NCI-H146 (cell line): ENCODE measurements around the gene CD69.
"Not testable (repeated sequence)": the region's sequence is repeated elsewhere in the genome, so short reads cannot be mapped to it uniquely, and the experiment has no call there.

ENCODE experiments used
- DNase-seq: peaks from one replicate; lab custom pipeline; 2025; lab: John Stamatoyannopoulos, UW

Gene CD69

DNA sequence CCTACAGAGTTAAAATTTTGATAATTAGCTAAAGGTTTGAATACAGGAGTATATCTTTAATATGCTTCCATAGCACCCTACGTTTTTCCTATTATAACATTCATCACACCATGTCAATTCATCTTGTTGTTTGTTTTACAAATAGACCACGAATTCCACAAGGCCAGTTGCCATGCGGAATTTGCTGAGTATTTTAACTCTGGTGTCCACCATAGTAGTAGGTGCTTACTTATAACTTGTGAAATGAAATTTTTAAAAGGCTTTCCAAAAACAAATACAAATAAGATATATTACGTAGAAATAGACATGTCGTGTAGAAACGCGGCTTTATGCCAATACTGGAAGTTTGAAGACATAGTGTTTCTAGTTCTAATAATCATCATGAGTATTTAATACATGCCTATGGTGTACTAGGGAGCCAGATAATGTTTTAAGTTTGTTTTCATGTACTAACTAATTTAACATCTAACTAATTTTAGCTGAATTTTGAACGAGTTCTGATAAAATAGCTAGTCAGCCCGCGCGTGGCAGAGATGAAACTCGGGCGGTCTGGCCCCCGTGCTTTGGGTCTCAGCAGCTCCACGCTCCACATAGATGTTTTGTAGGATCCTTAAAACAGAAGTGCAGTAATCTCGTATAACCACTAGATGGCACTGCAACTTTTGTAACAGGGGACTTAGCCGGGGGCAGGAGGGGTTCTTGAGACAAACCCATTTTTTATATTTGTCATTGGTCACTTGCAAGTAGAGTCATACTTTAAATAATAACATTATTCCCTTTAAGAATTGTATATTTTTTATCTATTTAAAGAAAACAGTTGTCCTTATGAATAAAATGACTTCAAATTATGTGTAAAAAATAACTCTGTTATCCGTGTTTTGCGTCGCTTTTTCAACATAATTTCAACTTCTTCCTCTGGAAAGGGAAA is 10.2 kb downstream of the CD69 start:
- peak; percentile 76 for DNase-seq

DNA sequence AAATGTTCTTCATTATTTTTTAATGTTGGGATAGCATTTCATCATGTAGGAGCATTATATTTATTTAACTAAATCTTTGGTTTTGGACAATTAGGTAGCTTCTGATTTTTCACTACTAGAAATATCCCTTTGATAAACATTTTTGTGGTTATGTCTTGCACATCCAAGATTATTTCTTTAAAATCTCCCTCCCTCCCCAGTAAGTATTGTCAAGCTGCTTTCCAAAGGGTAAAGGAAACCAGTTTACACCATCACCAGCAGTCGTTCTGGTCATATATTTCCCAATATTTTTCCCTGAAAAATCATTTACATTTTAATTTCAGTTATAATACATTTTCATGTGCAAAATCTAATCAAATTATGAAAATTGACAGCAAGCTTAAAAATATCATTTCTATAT is 11.1 kb downstream of the CD69 start:
- DNase-seq: no peak

DNA sequence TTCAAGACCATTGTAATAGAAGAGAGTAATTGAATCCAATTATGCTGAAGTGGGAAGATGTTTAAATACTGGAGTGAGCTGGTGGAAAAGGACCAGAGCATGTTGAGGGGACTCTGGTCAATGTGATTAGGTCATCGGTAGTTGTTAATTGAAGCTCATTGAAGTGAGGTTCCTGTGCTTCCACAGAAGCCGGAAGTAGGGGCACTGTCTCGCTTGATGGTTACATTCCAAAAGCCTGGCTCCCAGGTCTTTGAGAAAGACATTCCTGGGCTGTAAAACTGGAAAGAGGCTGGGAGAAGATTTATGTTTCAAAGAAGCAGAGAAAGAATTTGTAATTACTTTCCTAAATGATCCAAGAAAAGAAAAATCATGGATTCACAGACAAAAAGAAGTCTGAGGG is 15.5 kb downstream of the CD69 start:
- DNase-seq: no peak

DNA sequence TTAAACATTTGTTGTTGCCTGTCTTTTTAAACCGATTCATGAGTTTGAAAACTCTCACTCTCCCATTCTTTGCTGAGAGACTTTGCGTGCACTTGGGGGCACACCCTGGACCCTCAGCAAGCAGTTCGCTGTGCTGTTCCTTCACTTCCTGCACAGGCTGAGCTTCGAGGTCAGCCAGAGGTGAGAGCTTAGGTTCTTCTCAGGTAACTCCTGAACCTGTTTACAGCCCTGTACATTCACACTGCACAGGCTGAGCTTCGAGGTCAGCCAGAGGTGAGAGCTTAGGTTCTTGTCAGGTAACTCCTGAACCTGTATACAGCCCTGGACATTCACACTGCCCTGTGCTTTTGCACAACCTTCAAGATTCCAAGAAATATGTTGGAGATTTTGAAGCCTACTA is 18.0 kb downstream of the CD69 start:
- DNase-seq: no peak

DNA sequence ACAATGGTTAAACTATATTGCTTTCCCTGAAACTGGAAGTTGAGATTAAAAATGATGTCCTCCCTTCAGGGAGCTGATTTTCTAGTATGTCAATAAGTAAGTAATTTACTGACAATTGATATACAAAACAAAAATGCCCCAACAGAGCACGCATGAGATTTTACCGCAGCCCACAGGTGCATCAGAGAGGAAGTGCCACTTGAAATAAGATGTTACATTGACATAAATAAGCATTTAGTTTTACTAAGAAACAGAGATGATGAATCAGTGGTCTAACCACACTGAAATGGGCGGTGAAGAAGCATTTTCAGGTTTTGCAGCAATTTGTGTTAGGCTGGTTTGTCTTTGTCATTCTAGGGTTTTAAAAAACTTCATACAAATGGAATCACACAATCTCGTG is 19.0 kb downstream of the CD69 start:
- no peak for DNase-seq

DNA sequence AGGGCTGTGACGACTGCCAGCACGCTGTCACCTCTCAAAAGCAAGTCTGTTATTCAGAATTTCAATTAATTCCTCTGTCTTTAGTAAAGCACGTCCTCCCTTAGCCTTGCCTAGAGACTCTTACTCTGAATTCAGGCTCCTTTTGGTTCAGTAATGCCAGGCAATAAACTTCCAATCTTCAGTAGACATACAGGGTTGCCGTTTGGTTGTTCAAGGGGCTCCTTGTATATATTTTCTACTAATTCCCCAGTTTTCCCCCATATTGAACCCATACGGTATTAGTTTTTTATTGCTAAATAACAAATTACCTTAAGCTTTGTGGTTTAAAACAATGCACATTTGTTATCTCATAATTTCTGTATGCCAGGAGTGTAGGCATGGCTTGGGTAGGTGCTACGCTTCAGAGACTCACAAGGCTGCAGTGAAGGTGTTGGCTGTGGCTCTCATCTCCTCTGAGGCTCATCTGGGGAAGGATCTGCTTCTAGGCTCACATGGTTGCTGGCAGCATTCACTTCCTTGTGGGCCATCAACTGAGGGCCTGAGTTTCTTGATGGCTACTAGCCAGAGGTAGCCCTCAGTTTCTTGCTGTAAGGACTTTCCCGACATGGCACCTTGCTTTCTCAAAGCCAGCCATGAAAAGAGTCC is 20.5 kb downstream of the CD69 start:
- DNase-seq: no peak

DNA sequence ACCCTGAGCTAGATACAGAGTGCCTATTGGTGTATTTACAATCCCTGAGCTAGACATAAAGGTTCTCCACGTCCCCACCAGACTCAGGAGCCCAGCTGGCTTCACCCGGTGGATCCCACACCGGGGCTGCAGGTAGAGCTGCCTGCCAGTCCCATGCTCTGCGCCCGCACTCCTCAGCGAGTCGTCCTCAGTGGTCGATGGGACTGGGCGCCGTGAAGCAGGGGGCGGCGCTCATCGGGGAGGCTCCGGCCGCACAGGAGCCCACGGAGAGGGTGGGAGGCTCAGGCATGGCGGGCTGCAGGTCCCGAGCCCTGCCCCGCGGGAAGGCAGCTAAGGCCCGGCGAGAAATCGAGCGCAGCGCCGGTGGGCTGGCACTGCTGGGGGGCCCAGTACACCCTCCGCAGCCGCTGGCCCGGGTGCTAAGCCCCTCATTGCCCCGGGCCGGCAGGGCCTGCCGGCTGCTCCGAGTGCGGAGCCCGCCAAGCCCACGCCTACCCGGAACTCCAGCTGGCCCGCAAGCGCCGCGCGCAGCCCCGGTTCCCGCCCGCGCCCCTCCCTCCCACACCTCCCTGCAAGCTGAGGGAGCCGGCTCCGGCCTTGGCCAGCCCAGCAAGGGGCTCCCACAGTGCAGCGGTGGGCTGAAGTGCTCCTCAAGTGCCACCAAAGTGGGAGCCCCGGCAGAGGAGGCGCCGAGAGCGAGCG is 21.1 kb downstream of the CD69 start:
- not testable (repeated sequence) for DNase-seq

DNA sequence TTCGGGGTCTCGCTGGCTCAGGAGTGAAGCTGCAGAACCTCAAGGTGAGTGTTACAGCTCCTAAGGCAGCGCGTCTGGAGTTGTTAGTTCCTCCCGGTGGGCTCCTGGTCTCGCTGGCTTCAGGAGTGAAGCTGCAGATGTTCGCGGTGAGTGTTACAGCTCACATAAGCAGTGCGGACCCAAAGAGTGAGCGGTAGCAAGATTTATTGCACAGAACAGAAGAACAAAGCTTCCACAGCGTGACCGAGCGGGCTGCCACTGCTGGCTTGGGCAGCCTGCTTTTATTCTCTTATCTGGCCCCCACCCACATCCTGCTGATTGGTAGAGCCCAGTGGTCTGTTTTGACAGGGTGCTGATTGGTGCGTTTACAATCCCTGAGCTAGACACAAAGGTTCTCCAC is 21.8 kb downstream of the CD69 start:
- peak; percentile 4 for DNase-seq

DNA sequence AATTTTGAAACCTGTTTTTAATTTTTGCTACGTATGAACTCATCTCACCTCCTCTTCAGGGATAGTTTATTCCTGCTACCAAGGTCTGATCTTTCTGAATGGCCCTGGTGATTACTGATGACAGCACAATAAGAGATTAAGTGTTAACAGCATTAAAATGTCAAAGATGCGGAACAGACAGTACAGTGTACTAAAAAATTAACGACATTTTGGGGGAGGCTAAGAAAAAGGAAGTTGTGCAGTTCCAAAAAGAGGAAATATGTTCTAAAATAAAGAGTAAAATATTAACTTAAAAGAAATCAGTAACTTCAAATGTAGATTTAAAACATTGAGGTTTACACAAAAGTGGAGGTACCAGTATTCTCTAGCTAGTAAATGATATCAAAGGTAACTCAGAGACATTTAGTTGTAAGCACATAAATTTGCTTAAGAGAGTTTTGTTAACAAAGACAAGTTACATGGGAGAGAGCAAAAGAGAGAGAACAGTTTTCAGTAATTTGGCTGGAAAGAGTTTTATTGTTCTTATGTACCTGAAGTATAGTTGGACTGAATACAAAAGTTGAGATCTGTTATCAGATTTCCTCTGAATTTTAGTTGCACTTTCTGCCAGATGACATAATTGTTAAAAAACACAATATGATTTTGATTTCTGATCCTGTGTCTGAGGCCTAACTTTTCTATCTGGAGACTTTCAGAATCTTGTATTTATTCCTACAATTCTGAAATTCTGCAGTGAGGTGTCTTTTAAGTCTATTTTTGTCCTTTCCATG is 23.6 kb downstream of the CD69 start:
- no peak for DNase-seq

DNA sequence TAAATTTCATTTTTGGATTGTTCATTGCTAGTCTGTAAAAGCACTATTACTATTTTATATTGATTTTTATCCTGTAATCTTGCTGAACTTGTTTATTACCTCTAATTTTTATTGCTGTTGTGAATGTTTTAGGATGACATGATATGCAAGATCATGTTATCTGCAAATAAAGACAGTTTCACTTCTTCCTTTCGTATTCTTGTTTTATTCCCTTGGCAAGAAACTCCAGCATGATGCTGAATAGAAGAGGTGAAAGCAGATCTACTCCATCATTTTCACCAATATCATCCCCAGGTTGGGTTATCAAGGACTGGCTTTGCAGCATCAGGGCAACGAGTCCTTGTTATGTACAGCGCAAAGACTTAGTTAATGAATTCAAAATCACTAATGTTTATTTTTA is 25.1 kb downstream of the CD69 start:
- no peak for DNase-seq

DNA sequence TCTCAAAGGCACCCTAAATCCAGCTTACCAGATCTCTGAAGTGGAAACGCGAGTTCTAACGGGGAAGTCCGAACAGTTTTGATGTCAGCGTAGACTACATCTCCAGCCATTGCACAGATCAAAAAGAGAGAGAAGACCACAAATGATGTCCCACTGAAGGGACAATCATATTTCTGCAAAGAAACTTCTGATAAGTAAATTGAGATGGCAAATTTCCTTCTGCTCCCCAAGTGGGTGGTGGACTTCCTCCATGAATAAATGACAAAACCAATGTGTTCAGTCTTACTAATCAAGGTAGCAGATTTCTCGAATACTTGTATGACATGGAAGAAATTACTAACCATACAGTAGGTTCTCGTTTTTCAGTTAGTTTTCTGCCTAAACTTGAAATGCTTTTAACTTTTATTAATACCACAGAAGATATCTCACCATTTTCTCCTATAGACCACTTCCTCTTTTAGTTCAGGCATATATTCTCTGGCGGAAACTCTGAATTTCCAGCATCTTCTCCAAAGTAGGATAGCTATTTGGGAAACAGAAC is 27.7 kb downstream of the CD69 start, which contains the start of gene CLECL1:
TSS of gene CLECL1 (minus strand) at position 177 of the 541 bp plus-strand sequence.
- no peak for DNase-seq

DNA sequence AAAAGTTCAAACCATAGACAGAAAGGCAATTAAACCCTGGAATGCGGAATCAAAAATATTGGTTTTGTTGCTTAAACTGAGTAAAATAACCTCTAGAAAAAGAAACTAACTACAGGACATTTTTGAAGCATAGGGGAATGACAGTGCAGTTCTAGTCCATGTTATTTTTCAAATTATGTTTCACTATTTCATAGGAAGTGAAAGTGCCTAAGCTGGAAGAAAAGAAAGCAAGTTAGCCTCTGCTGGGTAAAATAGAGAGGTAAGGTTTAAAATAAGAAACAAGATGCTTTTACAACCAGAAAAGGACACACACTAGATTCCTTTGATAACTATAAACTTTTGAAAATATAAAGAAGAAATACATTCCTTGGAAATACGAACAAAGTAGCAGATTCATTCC is 28.9 kb downstream of the CD69 start:
- DNase-seq: no peak

DNA sequence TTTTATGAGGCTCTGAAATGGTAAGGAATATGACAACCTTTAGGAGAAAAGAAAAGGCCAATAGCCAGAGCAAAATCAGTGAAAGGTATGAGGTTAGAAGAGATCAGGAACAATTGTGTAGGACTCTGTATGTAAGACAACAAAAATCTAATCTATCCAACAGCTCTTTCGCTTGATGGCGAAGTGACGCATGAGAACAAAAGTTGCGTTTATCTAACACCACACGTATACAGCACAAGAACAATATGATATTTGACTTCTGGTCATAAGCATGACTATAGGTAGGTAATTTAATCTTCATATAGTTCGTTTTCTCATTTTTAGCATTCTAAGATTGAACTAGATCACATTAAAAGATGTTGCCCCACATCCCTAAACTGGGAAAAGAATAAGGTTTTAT is 29.3 kb downstream of the CD69 start:
- DNase-seq: no peak

DNA sequence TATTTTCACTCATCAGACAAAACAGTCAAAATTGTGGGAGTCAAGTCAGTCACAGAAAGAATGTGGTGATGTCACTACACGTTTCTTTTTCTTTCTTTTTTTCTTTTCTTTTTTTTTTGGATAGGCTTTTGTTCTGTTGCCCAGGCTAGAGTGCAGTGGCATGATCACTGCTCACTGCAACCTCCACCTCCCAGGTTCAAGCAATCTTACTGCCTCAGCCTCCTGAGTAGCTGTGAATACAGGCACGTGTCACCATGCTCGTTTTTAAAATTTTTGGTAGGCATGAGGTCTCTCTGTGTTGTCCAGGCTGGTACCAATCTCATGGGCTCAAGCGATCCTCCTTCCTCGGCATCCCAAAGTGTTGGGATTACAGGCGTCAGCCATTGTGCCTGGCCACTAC is 30.1 kb downstream of the CD69 start:
- DNase-seq: no peak

DNA sequence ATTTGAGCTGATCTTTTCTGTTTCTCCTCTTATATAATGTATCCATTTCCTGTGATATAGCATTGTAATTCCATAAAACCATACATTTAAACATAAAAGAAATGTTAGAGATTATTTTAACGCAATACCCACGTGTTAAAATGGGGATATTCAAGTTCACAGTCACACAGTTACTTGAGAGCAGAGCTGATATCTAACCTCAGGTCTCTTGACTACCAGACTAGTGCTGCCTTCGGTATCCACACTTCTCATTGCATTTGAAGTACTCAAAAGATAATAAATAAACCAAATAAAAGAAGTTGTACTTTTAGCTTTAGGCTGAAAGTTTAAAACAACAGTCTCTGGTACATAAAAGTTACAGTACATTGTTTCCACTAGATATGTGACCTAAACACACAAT is 30.7 kb downstream of the CD69 start:
- no peak for DNase-seq

DNA sequence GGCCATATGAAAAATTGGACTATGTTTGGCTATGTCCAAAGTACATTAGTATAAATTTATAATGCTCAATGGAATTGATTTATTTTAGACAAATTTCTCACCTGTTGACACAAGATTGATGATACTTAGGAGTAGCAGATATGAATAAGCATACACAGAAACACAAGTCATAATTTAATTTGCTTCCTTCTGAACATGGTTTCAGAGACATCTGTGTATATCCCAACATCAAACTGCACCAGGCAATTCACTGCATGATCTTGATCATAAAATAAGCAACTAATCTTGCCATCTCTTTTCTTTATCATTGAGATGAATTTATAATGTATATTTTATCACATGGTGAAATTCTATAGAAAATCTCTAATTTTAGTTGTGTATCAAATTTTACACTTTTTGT is 31.6 kb downstream of the CD69 start:
- no peak for DNase-seq

DNA sequence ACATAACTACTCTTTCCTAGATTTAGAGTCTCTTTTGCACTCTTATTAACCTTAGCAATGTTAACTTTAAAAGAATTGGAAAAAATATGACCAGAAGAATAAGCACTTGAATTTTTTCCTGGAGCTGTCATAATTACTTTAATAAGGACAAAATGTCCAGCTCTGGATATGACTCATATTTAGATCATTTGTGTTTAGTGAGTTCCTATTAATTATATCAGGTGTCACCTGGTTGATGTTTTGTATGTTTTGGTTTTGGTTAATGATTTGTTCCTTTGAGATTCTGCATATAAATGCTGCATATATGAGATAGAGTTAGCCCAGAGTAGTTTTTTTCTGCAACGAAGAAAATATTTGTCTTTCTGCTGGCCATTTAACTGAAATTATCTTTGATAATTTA is 32.9 kb downstream of the CD69 start:
- DNase-seq: no peak

DNA sequence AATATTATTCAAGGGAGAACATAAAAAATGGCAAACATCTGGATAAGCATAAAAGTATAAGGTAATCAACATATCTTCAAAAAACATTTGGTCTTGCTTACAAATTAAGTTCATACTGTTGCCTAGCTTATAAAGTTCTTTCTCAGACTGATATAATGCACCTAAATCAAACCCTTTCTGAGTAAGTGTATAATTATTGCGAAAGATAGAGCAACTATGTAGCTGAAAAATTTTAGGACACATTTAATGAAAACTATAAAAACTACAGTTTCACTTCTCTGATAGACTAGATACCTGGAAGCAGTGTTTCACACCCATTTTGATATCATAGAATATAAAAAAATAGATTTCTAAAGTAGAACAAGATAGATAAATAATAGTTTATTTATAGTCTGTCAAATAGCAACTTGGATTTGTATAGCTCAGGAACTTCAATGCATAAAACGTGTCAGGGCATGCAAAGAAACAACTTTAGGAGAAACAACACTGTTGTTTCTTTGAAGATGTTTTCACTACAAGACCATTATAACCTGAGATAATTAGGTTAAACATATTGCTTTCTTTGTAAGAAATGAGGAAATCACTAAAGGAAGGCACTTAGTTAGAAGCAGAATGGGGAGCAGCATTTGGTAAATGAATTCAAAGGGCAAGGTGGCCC is 35.4 kb downstream of the CD69 start:
- DNase-seq: no peak

DNA sequence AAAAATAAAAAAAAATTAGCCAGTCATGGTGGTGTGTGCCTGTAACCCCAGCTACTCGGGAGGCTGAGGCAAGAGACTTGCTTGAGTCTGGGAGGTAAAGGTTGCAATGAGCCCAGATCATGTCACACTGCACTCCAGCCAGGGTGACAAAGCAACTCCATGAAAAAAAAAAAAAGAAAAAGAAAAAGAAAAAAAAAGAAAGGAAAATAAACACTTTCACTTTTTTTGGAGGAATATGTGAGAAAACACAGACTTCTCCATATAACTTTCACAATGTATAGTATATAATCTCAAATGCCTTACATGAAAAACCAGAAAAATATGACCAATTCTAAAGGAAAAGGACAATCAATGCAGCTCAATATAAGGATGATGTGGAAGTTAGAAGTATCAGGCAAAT is 36.7 kb downstream of the CD69 start:
- no peak for DNase-seq

DNA sequence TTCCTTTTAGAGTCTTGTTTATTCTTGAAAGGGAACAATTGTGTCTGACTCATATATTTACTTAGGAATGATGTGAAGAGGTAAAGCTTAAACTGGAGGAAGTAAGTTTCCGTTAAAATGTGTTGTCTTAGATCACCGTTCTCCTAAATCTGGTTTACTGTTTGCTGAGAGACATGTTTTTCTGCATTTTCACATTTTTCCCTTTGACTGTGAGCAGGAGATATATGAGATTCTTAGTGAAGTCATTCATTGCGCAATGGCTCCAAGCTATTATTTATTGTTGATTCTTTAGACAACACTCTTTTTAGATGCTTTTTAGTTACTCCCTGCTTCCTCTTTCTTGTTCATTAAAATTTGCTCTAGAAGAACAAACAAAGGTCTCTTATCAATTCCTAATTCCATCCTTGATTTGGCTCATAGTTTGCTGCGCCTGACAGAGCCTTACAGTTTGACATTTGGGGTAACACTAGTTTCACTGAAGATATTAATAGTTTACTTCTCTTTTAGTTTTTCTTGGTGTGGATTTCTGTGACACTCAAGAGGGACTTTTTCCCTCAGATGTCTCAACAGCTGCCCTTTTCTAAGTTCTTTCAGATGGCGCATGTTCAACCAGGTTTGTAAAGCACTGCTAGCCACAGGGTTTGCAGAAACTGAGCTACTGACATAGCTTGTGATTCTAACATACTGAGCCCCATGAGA is 39.2 kb downstream of the CD69 start:
- DNase-seq: no peak

DNA sequence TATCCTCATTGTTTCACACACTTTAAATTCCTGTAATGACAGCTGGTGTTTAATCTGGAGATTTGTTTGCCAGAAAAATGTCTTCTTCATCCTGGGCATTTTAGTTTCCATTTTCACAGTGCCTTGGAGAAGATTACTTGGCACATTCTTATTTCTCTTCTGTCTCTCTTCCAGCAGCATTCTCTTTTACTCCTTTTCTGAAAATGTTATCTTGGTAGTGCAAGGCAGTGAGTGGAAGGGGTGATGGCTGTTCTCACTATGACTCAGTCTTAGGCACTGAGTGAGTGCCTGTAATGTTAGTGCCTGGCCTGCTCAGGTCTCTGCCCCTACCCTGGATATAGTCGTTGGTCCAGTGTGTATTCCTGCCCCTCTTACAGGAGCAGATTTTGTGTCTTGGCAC is 40.9 kb downstream of the CD69 start:
- DNase-seq: no peak
